ENCODE results near the gene GALNT11. TPM values are rescaled to one million over a fixed set of nuclear protein-coding genes. Genes with fewer than 3 reads are reported as not detected.

Gene GALNT11
- total and polyA plus RNA-seq, 9 of the 15 experiments (the other 6 are each of a cell fraction or from before 2014, with no cell fraction given), result 8.2 to 59.5 (median 36.5) TPM

GRCh38 chr7:152054367-152055230 is 29.1 kb downstream of the GALNT11 start (continued):
- TF ChIP-seq ZFP1 (CRISPR knock-in tag; IDR thresholded peaks at IDR 0.05) (no peak), BACH1 (tag; IDR thresholded peaks at IDR 0.05) (no peak), HEY1 (CRISPR knock-in tag; IDR thresholded peaks at IDR 0.05; ENCODE audit: borderline replicate concordance) (no peak), ETS1 (conservative IDR thresholded peaks at IDR 0.05; ENCODE audit: control insufficient read depth, low read depth, low read length) (no peak), ZNF76 (CRISPR knock-in tag; IDR thresholded peaks at IDR 0.05; ENCODE audit: borderline replicate concordance) (no peak), ZNF165 (CRISPR knock-in tag; IDR thresholded peaks at IDR 0.05; ENCODE audit: borderline replicate concordance) (no peak), ZBTB17 (CRISPR knock-in tag; IDR thresholded peaks at IDR 0.05) (no peak), ZBTB12 (CRISPR knock-in tag; IDR thresholded peaks at IDR 0.05) (no peak), KLF10 (CRISPR knock-in tag; IDR thresholded peaks at IDR 0.05) (no peak), ZNF561 (CRISPR knock-in tag; conservative IDR thresholded peaks at IDR 0.05) (no peak), HCFC1 (IDR thresholded peaks at IDR 0.05; ENCODE audit: low read depth, low read length) (no peak), HIVEP1 (CRISPR knock-in tag; IDR thresholded peaks at IDR 0.05) (no peak), E2F4 (CRISPR knock-in tag; IDR thresholded peaks at IDR 0.05; ENCODE audit: low read depth) (no peak), ARID3B (CRISPR knock-in tag; IDR thresholded peaks at IDR 0.05; ENCODE audit: borderline replicate concordance) (no peak), ARID2 (IDR thresholded peaks at IDR 0.05) (no peak)
